Left ventricle myocardium inferior (tissue), 1 donor: ENCODE measurements around the gene SCNN1A. TPM values are rescaled to one million over a fixed set of nuclear protein-coding genes. Genes with fewer than 3 reads are reported as not detected.

Experiments
- DNase-seq: peaks from one replicate; pipeline ENCODE4 v3.0.0-alpha.2; 2020
- H3K27ac ChIP-seq: fragments of 200-600 bp; replicated peaks from 2 replicates; pipeline ENCODE4 v1.8.0; 2021
- H3K27me3 ChIP-seq: fragments of 200-600 bp; 2 replicates; pipeline ENCODE4 v1.8.0; 2021; ENCODE audit warnings: low read depth
- H3K36me3 ChIP-seq: fragments of 200-600 bp; 2 replicates; pipeline ENCODE4 v1.8.0; 2021
- H3K4me1 ChIP-seq: fragments of 200-600 bp; 2 replicates; pipeline ENCODE4 v1.8.0; 2021
- H3K4me3 ChIP-seq: fragments of 200-600 bp; 2 replicates; pipeline ENCODE4 v1.8.0; 2021; ENCODE audit warnings: mild to moderate bottlenecking, moderate library complexity
- H3K9me3 ChIP-seq: fragments of 200-600 bp; replicated peaks from 2 replicates; pipeline ENCODE4 v1.8.0; 2021
- intact Hi-C: fragments of 100-400 bp; cut with micrococcal nuclease; formaldehyde crosslinking; loops from one replicate; pipeline ENCODE4 v1.11.0; 2022
- total RNA-seq: library from RNA; stranded (reverse); fragmentation: NEBNext Ultra II Directional; extraction: Animal tissue kit (Norgen Biotek cat#: 25700); gene quantifications from one replicate; pipeline ENCODE4 v1.2.1, GENCODE V29; 2021
- TF ChIP-seq, protein P1 (sequence below): fragments of 200-600 bp; IDR thresholded peaks from 2 replicates; pipeline ENCODE4 v1.8.0; 2021; ENCODE audit warnings: antibody characterized with exemption, mild to moderate bottlenecking, borderline replicate concordance
- donor health status: DM: no; HTN: yes; CAD: no; lungs with severe emphysema.

Gene SCNN1A
- total RNA-seq, 1 donor from 2014 or later: 0.22 TPM

DNA sequence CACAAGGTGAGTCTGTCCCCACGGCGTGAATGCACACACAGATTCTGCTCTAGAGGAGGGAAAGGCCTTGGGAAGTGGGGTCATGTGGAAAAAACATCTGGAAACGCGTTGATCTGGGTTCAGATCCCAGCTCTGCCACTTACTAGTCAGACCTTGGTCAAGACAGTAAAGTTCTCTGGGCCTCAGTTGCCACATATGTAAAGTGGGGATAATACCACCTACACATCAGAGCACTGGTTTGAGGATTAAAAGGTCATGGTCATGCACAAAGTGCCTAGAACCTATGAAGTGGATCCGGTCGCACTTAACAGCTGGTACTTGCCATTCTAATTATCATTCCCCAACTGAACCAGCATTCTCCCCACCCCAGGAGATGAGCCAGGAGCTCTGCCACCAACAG lies 60.2 kb downstream of the SCNN1A start:
- Histone ChIP-seq H3K4me3 (no peak overlapping the region), H3K4me1 (peaks cover 14% of the 10 kb centered on the region), H3K36me3 (no peaks in the 10 kb centered on the region), H3K27me3 (peaks cover 12% of the 10 kb centered on the region), H3K9me3 (no peaks in the 10 kb centered on the region), H3K27ac (no peak overlapping the region)
- DNase-seq: no peak
- intact Hi-C loops: no loop called here
- TF ChIP-seq, protein P1, sequence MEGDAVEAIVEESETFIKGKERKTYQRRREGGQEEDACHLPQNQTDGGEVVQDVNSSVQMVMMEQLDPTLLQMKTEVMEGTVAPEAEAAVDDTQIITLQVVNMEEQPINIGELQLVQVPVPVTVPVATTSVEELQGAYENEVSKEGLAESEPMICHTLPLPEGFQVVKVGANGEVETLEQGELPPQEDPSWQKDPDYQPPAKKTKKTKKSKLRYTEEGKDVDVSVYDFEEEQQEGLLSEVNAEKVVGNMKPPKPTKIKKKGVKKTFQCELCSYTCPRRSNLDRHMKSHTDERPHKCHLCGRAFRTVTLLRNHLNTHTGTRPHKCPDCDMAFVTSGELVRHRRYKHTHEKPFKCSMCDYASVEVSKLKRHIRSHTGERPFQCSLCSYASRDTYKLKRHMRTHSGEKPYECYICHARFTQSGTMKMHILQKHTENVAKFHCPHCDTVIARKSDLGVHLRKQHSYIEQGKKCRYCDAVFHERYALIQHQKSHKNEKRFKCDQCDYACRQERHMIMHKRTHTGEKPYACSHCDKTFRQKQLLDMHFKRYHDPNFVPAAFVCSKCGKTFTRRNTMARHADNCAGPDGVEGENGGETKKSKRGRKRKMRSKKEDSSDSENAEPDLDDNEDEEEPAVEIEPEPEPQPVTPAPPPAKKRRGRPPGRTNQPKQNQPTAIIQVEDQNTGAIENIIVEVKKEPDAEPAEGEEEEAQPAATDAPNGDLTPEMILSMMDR: no peak

GRCh38 chr12:6314776-6315175 lies 60.6 kb downstream of the SCNN1A start:
- Histone ChIP-seq H3K36me3 (no peaks in the 10 kb centered on the region), H3K9me3 (no peaks in the 10 kb centered on the region), H3K4me3 (no peak overlapping the region), H3K4me1 (peaks cover 16% of the 10 kb centered on the region), H3K27ac (no peak overlapping the region), H3K27me3 (peaks cover 16% of the 10 kb centered on the region)
- TF ChIP-seq, protein P1: no peak
- intact Hi-C loops: no loop called here
- DNase-seq: no peak

- H3K4me3 ChIP-seq: no peak overlapping the region
- no peaks in the 10 kb centered on the region for H3K9me3 ChIP-seq
- no peak overlapping the region for H3K27ac ChIP-seq
- H3K4me1 ChIP-seq: peaks cover 16% of the 10 kb centered on the region
- no peaks in the 10 kb centered on the region for H3K36me3 ChIP-seq
- intact Hi-C loops: no loop called here
- DNase-seq: no peak
- TF ChIP-seq, protein P1: no peak
- peaks cover 23% of the 10 kb centered on the region for H3K27me3 ChIP-seq
Measured at GRCh38 chr12:6313326-6313940, 61.9 kb downstream of the SCNN1A start.

DNA sequence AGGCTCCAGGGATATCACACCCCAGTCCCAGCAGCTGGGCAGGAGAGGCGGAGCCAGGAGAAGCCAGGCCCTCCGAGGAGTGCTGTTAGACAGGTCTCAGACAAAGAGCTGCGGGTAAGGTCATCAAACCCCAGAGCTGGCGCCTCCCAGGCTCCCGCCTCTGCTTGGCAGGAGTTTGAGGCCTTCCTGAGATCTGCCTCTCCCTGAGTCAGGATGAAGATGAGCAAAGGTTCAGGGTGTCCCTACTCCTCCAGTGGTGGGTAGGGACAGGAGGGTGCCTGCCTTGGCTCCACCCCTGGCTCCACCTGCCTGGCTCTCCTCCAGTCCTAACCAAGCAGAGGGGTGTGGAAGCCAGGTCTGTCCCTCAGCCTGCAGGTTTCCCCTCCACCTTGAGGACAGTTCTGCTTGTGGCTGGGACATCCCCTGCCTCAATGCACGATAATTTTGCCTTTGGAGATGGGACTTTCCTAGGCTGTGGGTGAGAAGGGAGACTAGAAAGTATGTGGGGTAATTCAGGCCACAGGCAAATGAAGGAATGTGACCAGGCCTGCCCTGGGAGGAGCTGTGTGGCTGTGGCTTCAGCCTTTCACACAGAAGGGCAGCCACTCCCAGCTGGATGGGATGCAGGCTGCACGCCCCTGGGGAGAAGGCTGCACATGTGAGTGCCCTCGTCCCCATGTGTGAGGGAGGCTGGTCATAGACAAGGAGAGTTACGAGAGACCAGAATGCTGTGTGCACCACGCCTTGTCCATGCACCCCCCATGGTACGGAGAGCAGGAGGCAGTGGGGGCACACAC lies 62.6 kb downstream of the SCNN1A start:
- no peak overlapping the region for H3K27ac ChIP-seq
- no peaks in the 10 kb centered on the region for H3K36me3 ChIP-seq
- H3K4me3 ChIP-seq: no peak overlapping the region
- H3K27me3 ChIP-seq: peaks cover 28% of the 10 kb centered on the region
- no peaks in the 10 kb centered on the region for H3K9me3 ChIP-seq
- no peak for DNase-seq
- TF ChIP-seq, protein P1: no peak
- H3K4me1 ChIP-seq: peaks cover 16% of the 10 kb centered on the region
- intact Hi-C loops: no loop called here

- no peak overlapping the region for H3K27ac ChIP-seq
- no peaks in the 10 kb centered on the region for H3K36me3 ChIP-seq
- peaks cover 28% of the 10 kb centered on the region for H3K27me3 ChIP-seq
- TF ChIP-seq, protein P1: no peak
- H3K4me1 ChIP-seq: peaks cover 16% of the 10 kb centered on the region
- no peak overlapping the region for H3K4me3 ChIP-seq
- intact Hi-C loops: no loop called here
- H3K9me3 ChIP-seq: no peaks in the 10 kb centered on the region
- no peak for DNase-seq
Measured at GRCh38 chr12:6311822-6312528, 63.4 kb downstream of the SCNN1A start.
